ENCODE measurements around the gene RACGAP1. TPM values are rescaled to one million over a fixed set of nuclear protein-coding genes. Genes with fewer than 3 reads are reported as not detected.

The RACGAP1 gene
- total and polyA plus RNA-seq, 2 of the 8 experiments (the other 6 are each of a cell fraction or from before 2014, with no cell fraction given), result 18.0 to 66.3 TPM

GRCh38 chr12:50022903-50023302, 2.4 kb downstream of the RACGAP1 start:
- H2AFZ ChIP-seq (ENCODE audit: low read length), result no peak overlapping the region
- H3K14ac ChIP-seq (ENCODE audit: insufficient read length), result no peak overlapping the region
- FAIRE-seq (no peak), DNase-seq (ENCODE audit: low read depth in 1 of 2, low spot score in 2 of 2) (no peak)
- H4K20me1 ChIP-seq (replicated peaks in 1 of 2; ENCODE audit: control insufficient read depth in 1 of 2, insufficient read depth in 2 of 2, low read length in 2 of 2), result peaks cover 1 to 2% of the 10 kb centered on the region in 2 experiments
- H4K5ac ChIP-seq (ENCODE audit: insufficient read length, low read depth, low read length), result no peak overlapping the region
- 97% methylated on average over 1 of the region's 1 CpG; no CpG with 5 or more reads in 1 of the 2 experiments for WGBS, 2 experiments (ENCODE audit: extremely low coverage in 1 of 2, insufficient coverage in 1 of 2, insufficient read length in 1 of 2, insufficient replicate concordance in 2 of 2, low coverage in 1 of 2, low lambda C conversion rate in 2 of 2, missing lambda C conversion rate in 1 of 2)
- peaks cover 0 to 2% (median 0%) of the 10 kb centered on the region in 4 experiments; a peak in 1 of 7 replicates for H3K4me1 ChIP-seq (replicated peaks in 1 of 4; ENCODE audit: control insufficient read depth in 3 of 4, insufficient read depth in 4 of 4, low read length in 3 of 4)
- H2BK20ac ChIP-seq (ENCODE audit: low read length), result no peak overlapping the region
- H3K56ac ChIP-seq (replicated peaks; ENCODE audit: insufficient read length, low read depth, low read length), result no peak overlapping the region
- TF ChIP-seq NANOG (IDR thresholded peaks at IDR 0.05; ENCODE audit: insufficient read depth, low read depth, low read length, poor library complexity, severe bottlenecking) (no peak), SAP30 (IDR thresholded peaks at IDR 0.05; ENCODE audit: insufficient read depth, insufficient replicate concordance, low read length) (no peak), SP2 (IDR thresholded peaks at IDR 0.05; ENCODE audit: low read length) (no peak), RAD21 (IDR thresholded peaks at IDR 0.05 in 1 of 2, conservative IDR thresholded peaks at IDR 0.05 in 1 of 2; ENCODE audit: low read depth in 2 of 2, low read length in 2 of 2) (no peak)
- no peak overlapping the region for H2BK5ac ChIP-seq (ENCODE audit: low read depth, low read length)
- no peaks in the 10 kb centered on the region for H3K9me3 ChIP-seq (ENCODE audit: insufficient read depth in 2 of 2, low read depth in 1 of 2, low read length in 1 of 2)
- no peak overlapping the region for H3K4ac ChIP-seq (replicated peaks; ENCODE audit: insufficient read length, low read depth, low read length)
- H3K27me3 ChIP-seq (replicated peaks in 1 of 4; ENCODE audit: control insufficient read depth in 3 of 4, extremely low read depth in 1 of 4, insufficient read depth in 3 of 4, low read length in 3 of 4), result no peaks in the 10 kb centered on the region
- no peak overlapping the region for H2AK5ac ChIP-seq (ENCODE audit: low read depth, low read length)
- no peak overlapping the region for H4K8ac ChIP-seq (ENCODE audit: extremely low read depth, insufficient read depth, low read length)
- no peak overlapping the region for H3K27ac ChIP-seq (ENCODE audit: low read depth, low read length)
- ChIA-PET CTCF (ENCODE audit: partially characterized antibody) (interaction anchor here (0.7 to 3.7 kb wide), 3 partner anchors 17 to 60 kb away, joined by 4 to 18 read pairs (median 4); no protein-coding TSS in a partner anchor), POLR2A (ENCODE audit: partially characterized antibody) (no interaction called here)
- H3K79me2 ChIP-seq (ENCODE audit: control insufficient read depth in 1 of 2, insufficient read depth in 2 of 2, low read length in 2 of 2), result peaks cover 0 to 66% of the 10 kb centered on the region in 2 experiments; a peak in 3 of 4 replicates
- H3K79me1 ChIP-seq (ENCODE audit: low read depth, low read length), result peaks cover 5% of the 10 kb centered on the region; the same call in 1 of the 2 replicates
- H2BK120ac ChIP-seq (replicated peaks; ENCODE audit: low read depth, low read length), result no peak overlapping the region
- H2BK15ac ChIP-seq (ENCODE audit: low read length), result no peak overlapping the region
- H3K4me3 ChIP-seq (ENCODE audit: extremely low read depth in 1 of 4, insufficient read depth in 2 of 4, low read depth in 3 of 4, low read length in 4 of 4), result no peak overlapping the region
- H4K91ac ChIP-seq (replicated peaks; ENCODE audit: insufficient read length, low read length), result no peak overlapping the region
- H3K4me2 ChIP-seq (ENCODE audit: insufficient read depth in 1 of 2, low read depth in 2 of 2, low read length in 2 of 2), result no peak overlapping the region
- no peaks in the 10 kb centered on the region; the same call in none of the 2 replicates for H3K23me2 ChIP-seq (ENCODE audit: low read depth, low read length)
- no peak overlapping the region for H2BK12ac ChIP-seq (ENCODE audit: low read depth, low read length)
- H3K36me3 ChIP-seq (ENCODE audit: control insufficient read depth in 2 of 4, insufficient read depth in 4 of 4, low read length in 3 of 4), result no peaks in the 10 kb centered on the region
- H3K18ac ChIP-seq (ENCODE audit: extremely low read depth, low read length), result no peak overlapping the region
- no peak overlapping the region for H3K9ac ChIP-seq (replicated peaks in 1 of 4; ENCODE audit: extremely low read depth in 1 of 4, low read depth in 3 of 4, low read length in 3 of 4)
- no peak overlapping the region for H3K23ac ChIP-seq (ENCODE audit: insufficient read length)
